Measurements from ENCODE around the gene CD52. TPM values are rescaled to one million over a fixed set of nuclear protein-coding genes. Genes with fewer than 3 reads are reported as not detected.
A peak's percentile ranks its signal among the peaks of the same experiment; 100 is the strongest.

CD52 gene
- total RNA-seq, 1 donor from 2014 or later, result 2.8 TPM

DNA sequence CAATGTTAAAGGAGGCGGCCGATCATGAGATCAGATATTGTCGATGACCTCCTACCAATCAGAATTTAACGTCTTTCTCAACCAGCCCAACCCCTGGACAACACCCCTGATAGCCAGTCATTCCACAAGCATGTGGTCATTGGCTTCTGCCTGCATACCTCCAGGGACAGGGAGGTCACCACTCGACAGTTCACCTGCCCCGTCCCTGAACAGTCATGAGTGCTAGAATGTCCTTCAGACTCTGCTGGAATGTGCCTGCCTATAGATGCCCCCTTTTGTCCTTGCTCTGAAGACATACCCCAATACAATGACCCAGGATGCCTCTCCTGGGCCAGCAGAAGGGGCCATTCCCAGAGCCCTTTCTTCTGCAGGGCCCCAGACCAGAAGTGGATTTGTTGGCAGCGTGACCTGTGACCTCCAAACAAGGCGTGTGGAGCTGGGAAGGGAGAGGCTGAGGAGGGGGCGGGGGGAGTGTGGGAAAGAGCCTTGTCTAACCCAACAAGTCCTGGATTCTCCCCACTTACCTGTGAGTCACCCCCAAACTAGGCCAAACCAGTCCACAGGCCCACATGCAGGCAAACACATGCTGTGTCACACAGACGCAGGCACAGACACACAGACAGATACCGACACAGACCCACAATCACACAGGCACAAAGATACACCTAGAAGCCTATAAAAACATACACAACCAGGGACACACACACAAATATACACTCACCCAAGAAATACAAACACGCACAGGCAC is 34.0 kb downstream of the CD52 start:
- peaks cover 3% of the 10 kb centered on the region for H3K9me3 Mint-ChIP-seq (ENCODE audit: unreplicated experiment)
- no peak overlapping the region for H3K27ac Mint-ChIP-seq (ENCODE audit: unreplicated experiment)
- H3K4me3 Mint-ChIP-seq (ENCODE audit: unreplicated experiment), result no peak overlapping the region
- peaks cover 3% of the 10 kb centered on the region for H3K27me3 Mint-ChIP-seq (ENCODE audit: unreplicated experiment)
- DNase-seq, result no peak
- no peaks in the 10 kb centered on the region for H3K36me3 Mint-ChIP-seq (ENCODE audit: unreplicated experiment)
- H3K4me1 Mint-ChIP-seq (ENCODE audit: low read depth, unreplicated experiment), result peaks cover 5% of the 10 kb centered on the region
- TF ChIP-seq, protein P1, sequence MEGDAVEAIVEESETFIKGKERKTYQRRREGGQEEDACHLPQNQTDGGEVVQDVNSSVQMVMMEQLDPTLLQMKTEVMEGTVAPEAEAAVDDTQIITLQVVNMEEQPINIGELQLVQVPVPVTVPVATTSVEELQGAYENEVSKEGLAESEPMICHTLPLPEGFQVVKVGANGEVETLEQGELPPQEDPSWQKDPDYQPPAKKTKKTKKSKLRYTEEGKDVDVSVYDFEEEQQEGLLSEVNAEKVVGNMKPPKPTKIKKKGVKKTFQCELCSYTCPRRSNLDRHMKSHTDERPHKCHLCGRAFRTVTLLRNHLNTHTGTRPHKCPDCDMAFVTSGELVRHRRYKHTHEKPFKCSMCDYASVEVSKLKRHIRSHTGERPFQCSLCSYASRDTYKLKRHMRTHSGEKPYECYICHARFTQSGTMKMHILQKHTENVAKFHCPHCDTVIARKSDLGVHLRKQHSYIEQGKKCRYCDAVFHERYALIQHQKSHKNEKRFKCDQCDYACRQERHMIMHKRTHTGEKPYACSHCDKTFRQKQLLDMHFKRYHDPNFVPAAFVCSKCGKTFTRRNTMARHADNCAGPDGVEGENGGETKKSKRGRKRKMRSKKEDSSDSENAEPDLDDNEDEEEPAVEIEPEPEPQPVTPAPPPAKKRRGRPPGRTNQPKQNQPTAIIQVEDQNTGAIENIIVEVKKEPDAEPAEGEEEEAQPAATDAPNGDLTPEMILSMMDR (IDR thresholded peaks at IDR 0.05; ENCODE audit: partially characterized antibody, unreplicated experiment), result no peak

GRCh38 chr1:26352338-26352679 is 34.6 kb downstream of the CD52 start:
- H3K36me3 Mint-ChIP-seq (ENCODE audit: unreplicated experiment), result no peaks in the 10 kb centered on the region
- peaks cover 5% of the 10 kb centered on the region for H3K4me1 Mint-ChIP-seq (ENCODE audit: low read depth, unreplicated experiment)
- DNase-seq, result no peak
- H3K27me3 Mint-ChIP-seq (ENCODE audit: unreplicated experiment), result peaks cover 3% of the 10 kb centered on the region
- no peak overlapping the region for H3K4me3 Mint-ChIP-seq (ENCODE audit: unreplicated experiment)
- H3K9me3 Mint-ChIP-seq (ENCODE audit: unreplicated experiment), result peaks cover 3% of the 10 kb centered on the region
- peak overlapping the region; percentile 30 for H3K27ac Mint-ChIP-seq (ENCODE audit: unreplicated experiment)
- TF ChIP-seq, protein P1 (IDR thresholded peaks at IDR 0.05; ENCODE audit: partially characterized antibody, unreplicated experiment), result no peak

GRCh38 chr1:26353210-26353859 is 35.6 kb downstream of the CD52 start:
- H3K4me1 Mint-ChIP-seq (ENCODE audit: low read depth, unreplicated experiment), result peaks cover 5% of the 10 kb centered on the region
- H3K4me3 Mint-ChIP-seq (ENCODE audit: unreplicated experiment), result no peak overlapping the region
- H3K9me3 Mint-ChIP-seq (ENCODE audit: unreplicated experiment), result peaks cover 3% of the 10 kb centered on the region
- no peaks in the 10 kb centered on the region for H3K36me3 Mint-ChIP-seq (ENCODE audit: unreplicated experiment)
- no peak for DNase-seq
- H3K27me3 Mint-ChIP-seq (ENCODE audit: unreplicated experiment), result peaks cover 3% of the 10 kb centered on the region
- H3K27ac Mint-ChIP-seq (ENCODE audit: unreplicated experiment), result peak overlapping the region; percentile 15
- TF ChIP-seq, protein P1 (IDR thresholded peaks at IDR 0.05; ENCODE audit: partially characterized antibody, unreplicated experiment), result no peak

GRCh38 chr1:26353976-26354820 is 36.4 kb downstream of the CD52 start, which contains the start of gene CRYBG2:
Gene CRYBG2 (minus strand): TSS chr1:26354130. CDS start chr1:26346657, 7,473 bp downstream.
- TF ChIP-seq, protein P1 (IDR thresholded peaks at IDR 0.05; ENCODE audit: partially characterized antibody, unreplicated experiment), result no peak
- Mint-ChIP-seq H3K27me3 (ENCODE audit: unreplicated experiment) (peaks cover 4% of the 10 kb centered on the region), H3K27ac (ENCODE audit: unreplicated experiment) (peak within 1 kb of the TSS; percentile 15), H3K9me3 (ENCODE audit: unreplicated experiment) (peaks cover 3% of the 10 kb centered on the region), H3K4me3 (ENCODE audit: unreplicated experiment) (no peak within 1 kb of the TSS), H3K4me1 (ENCODE audit: low read depth, unreplicated experiment) (peaks cover 5% of the 10 kb centered on the region), H3K36me3 (ENCODE audit: unreplicated experiment) (no peaks in the 10 kb centered on the region)
- no peak for DNase-seq

Data from glutamatergic neuron (in vitro differentiated cells).